Measurements from ENCODE around the gene MARVELD1. TPM values are rescaled to one million over a fixed set of nuclear protein-coding genes. Genes with fewer than 3 reads are reported as not detected.
"Not testable (repeated sequence)": the region's sequence is repeated elsewhere in the genome, so short reads cannot be mapped to it uniquely, and the experiment has no call there.

Gene MARVELD1
- total and polyA plus RNA-seq, 3 donors from 2014 or later, result 8.7 to 21.9 (median 13.6) TPM

GRCh38 chr10:97689559-97690020 lies 23.9 kb upstream of the MARVELD1 start:
- H3K27ac ChIP-seq, result peak overlapping the region; percentile 79 to 96
- H3K4me1 ChIP-seq, result peaks cover 37% of the 10 kb centered on the region
- no peak overlapping the region for H3K4me3 ChIP-seq
- intact Hi-C loops (cut with DNase I; ENCODE audit: low total_unique reads), result loop anchor here (10.0 kb wide), 1 partner anchor 45 kb away; the partner anchor contains the start of gene ZFYVE27
- no peak for DNase-seq
- no peaks in the 10 kb centered on the region for H3K36me3 ChIP-seq (ENCODE audit: low read depth, missing control alignments)
- no peaks in the 10 kb centered on the region for H3K9me3 ChIP-seq
- H3K27me3 ChIP-seq, result no peaks in the 10 kb centered on the region
- no peak for TF ChIP-seq CTCF (IDR thresholded peaks at IDR 0.05)
- TF ChIP-seq POLR2A (IDR thresholded peaks at IDR 0.05), result no peak
- 74 to 84% methylated on average over 5 of the region's 5 CpGs for WGBS, 2 donors

GRCh38 chr10:97690133-97690532 lies 23.4 kb upstream of the MARVELD1 start:
- Histone ChIP-seq H3K4me1 (peaks cover 34% of the 10 kb centered on the region), H3K4me3 (no peak overlapping the region), H3K36me3 (ENCODE audit: low read depth, missing control alignments) (no peaks in the 10 kb centered on the region), H3K27me3 (no peaks in the 10 kb centered on the region), H3K27ac (peak overlapping the region in 1 of 2 donors; percentile 96), H3K9me3 (no peaks in the 10 kb centered on the region)
- TF ChIP-seq POLR2A (IDR thresholded peaks at IDR 0.05) (no peak), CTCF (IDR thresholded peaks at IDR 0.05) (no peak)
- 90 to 93% methylated on average over 3 of the region's 3 CpGs for WGBS, 2 donors
- DNase-seq, result no peak
- intact Hi-C loops (cut with DNase I; ENCODE audit: low total_unique reads), result no loop called here

- H3K27ac ChIP-seq; intact Hi-C loops (cut with DNase I; ENCODE audit: low total_unique reads); H3K36me3 ChIP-seq (ENCODE audit: low read depth, missing control alignments); DNase-seq; H3K27me3 ChIP-seq; H3K4me1 ChIP-seq; H3K4me3 ChIP-seq; H3K9me3 ChIP-seq: not testable (repeated sequence)
- WGBS, 2 donors, result 85 to 88% methylated on average over 11 of the region's 11 CpGs
These were observed 15.4 kb upstream of the MARVELD1 start for GRCh38 chr10:97698072-97698655.

- no peak for TF ChIP-seq POLR2A (IDR thresholded peaks at IDR 0.05)
- peak; percentile 59 to 75 (median 65) for TF ChIP-seq CTCF (IDR thresholded peaks at IDR 0.05)
- H3K9me3 ChIP-seq, result no peaks in the 10 kb centered on the region
- 47 to 61% methylated on average over 11 to 12 of the region's 12 CpGs for WGBS, 2 donors
- no peak overlapping the region for H3K27ac ChIP-seq
- intact Hi-C loops (cut with DNase I; ENCODE audit: low total_unique reads), result no loop called here
- peak; percentile 70 for DNase-seq
- H3K4me3 ChIP-seq, result no peak overlapping the region
- H3K4me1 ChIP-seq, result no peaks in the 10 kb centered on the region
- H3K36me3 ChIP-seq (ENCODE audit: low read depth, missing control alignments), result no peaks in the 10 kb centered on the region
- no peaks in the 10 kb centered on the region for H3K27me3 ChIP-seq
These were observed 12.0 kb upstream of the MARVELD1 start for GRCh38 chr10:97701438-97702069.

- Histone ChIP-seq H3K27ac (no peak overlapping the region), H3K27me3 (no peaks in the 10 kb centered on the region), H3K4me1 (no peaks in the 10 kb centered on the region), H3K4me3 (no peak overlapping the region), H3K36me3 (ENCODE audit: low read depth, missing control alignments) (no peaks in the 10 kb centered on the region), H3K9me3 (no peaks in the 10 kb centered on the region)
- 82 to 98% methylated on average over 7 of the region's 7 CpGs for WGBS, 2 donors
- intact Hi-C loops (cut with DNase I; ENCODE audit: low total_unique reads), result no loop called here
- TF ChIP-seq CTCF (IDR thresholded peaks at IDR 0.05) (no peak), POLR2A (IDR thresholded peaks at IDR 0.05) (no peak)
- DNase-seq, result no peak
These were observed 10.0 kb upstream of the MARVELD1 start for GRCh38 chr10:97703398-97704067.

Data from testis (tissue), 3 donors.